GM12873 (cell line): ENCODE measurements around the gene OR2AE1.

ENCODE experiments used
- CTCF ChIP-seq: IDR thresholded peaks from 2 replicates; pipeline ENCODE4 v1.5.1; 2012; ENCODE audit warnings: low read depth, mild to moderate bottlenecking, moderate library complexity, low read length, control low read depth; ENCODE audit not compliant: insufficient read depth; ENCODE audit errors: missing control alignments

Gene OR2AE1

GRCh38 chr7:99843808-99844207 is 33.0 kb downstream of the OR2AE1 start:
- TF ChIP-seq CTCF = no peak

- TF ChIP-seq CTCF = no peak
Measured at GRCh38 chr7:99842926-99843325, 33.9 kb downstream of the OR2AE1 start.

- TF ChIP-seq CTCF = no peak
Measured at GRCh38 chr7:99840136-99840869, 36.5 kb downstream of the OR2AE1 start.

GRCh38 chr7:99839287-99840021 is 37.4 kb downstream of the OR2AE1 start:
- TF ChIP-seq CTCF = no peak

- peak; percentile 50 for TF ChIP-seq CTCF
Measured at GRCh38 chr7:99837649-99838361, 39.0 kb downstream of the OR2AE1 start.

GRCh38 chr7:99835189-99835588 is 41.6 kb downstream of the OR2AE1 start:
- no peak for TF ChIP-seq CTCF

- TF ChIP-seq CTCF = no peak
Measured at GRCh38 chr7:99834382-99834781, 42.5 kb downstream of the OR2AE1 start.
